ELF-1 (cell line): Measurements from ENCODE around the gene GRK5.
"Not testable (repeated sequence)": the region's sequence is repeated elsewhere in the genome, so short reads cannot be mapped to it uniquely, and the experiment has no call there.

Source experiments
- DNase-seq: peaks from one replicate; pipeline ENCODE4 v3.0.0-alpha.2; 2016; ENCODE audit warnings: low read depth, low spot score

The GRK5 gene

DNA sequence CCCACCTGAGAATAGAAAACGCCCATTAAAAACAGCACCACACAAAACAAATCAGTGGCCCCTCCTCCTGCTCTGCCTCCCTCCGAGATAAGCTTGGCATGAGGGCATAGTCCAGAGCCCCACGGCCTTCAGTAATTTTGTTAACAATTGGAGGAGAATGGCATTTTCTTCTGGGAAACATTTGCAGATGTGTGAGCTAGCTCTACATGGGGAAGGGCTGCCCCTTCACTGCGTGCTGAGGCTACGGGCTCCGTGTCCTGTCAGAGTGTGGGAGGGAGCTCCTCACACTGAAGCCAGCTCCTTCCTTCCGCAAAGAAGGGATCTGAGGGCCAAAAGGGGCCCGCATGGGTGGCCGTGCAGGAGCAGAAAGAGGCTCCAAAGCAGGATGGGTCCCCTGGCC, 15.2 kb downstream of the GRK5 start:
- DNase-seq = no peak

DNA sequence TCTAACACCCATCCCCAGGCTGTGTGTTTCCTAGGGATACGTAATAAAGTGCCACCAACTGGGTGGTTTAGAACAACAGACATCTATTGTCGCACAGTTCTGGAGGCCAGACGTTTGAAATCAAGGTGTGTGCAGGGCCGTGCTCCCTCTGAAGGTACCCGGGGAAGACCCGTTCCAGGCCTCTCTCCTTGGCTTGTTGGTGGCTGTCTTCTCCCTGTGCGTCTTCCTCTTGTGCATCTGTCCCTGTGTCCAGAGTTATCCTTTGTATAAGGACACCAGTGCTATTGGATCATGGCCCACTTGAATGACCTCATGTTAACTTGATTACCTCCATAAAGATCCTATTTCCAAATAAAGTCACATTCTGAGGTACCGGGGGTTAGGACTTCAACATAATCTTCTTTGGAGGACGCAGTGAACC, 15.6 kb downstream of the GRK5 start:
- DNase-seq = no peak

DNA sequence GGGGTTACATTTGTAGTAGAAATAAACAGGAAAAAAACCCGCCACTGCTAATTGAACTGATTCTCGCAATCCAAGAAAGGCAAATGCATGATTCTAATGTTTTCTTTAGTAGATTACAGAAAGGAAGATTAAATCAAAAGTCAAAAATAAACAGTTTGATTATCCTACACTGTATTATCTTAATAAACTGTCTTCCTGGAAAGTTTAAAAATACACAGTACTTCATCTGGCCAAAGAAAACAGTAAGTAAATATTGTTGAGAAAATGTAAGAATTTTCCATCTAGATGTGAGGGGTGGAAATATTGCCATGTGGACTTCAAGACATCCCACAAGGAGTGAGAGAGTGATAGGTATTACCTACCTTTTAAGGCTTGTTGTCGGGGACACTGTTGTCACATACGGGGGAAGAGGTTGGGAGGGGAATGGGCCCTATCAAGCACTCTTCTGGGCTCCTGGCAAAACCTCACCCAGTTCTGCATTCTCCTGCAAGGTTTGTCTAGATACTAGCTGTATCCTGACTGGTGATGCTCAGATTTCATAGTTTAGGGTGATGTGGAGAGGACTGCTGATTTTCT, 17.8 kb downstream of the GRK5 start:
- DNase-seq = no peak

DNA sequence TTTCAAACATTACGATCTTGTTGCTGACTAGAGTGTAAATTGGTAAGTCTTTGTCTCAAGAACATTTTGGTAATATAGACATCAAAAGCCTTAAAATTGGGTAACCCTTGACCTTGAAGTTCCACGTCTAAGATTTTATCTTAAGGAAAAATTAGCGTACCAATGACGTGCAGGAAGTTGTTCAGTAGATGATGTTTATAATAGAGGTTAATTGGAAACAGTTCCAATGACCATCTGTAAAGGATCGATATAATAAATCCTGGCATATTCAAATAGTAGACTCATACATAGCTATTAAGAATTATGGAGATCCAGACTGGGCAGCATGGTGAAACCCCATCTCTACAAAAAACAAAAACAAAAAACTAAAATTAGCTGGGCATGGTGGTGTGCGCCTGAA, 20.5 kb downstream of the GRK5 start:
- no peak for DNase-seq

DNA sequence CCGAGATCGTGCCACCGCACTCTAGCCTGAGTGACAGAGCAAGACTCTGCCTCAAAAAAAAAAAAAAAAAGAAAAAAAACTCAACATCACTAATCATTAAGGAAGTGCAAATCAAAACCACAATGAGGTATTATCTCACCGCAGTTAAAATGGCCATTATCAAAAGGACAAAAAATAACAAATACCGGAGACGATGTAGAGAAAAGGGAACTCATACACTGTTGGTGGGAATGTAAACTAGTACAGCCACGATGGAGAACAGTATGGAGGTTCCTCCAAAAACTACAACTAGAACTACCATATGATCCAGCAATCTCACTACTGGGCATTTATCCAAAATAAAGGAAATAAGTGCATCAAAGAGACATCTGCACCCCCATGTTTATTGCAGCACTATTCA, 24.3 kb downstream of the GRK5 start:
- no peak for DNase-seq

DNA sequence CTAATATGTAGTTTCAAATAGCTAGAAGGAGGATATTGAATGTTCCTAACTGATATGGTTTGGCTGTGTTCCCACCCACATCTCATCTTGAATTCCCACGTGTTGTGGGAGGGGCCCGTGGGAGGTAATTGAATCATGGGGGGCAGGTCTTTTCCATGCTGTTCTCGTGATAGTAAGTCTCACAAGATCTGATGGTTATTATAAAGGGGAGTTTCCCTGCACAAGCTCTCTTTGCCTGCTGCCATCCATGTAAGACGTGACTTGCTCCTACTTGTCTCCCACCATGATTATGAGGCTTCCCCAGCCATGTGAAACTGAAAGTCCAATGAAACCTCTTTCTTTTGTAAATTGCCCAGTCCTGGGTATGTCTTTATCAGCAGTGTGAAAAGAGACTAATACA, 25.1 kb downstream of the GRK5 start:
- DNase-seq = not testable (repeated sequence)

DNA sequence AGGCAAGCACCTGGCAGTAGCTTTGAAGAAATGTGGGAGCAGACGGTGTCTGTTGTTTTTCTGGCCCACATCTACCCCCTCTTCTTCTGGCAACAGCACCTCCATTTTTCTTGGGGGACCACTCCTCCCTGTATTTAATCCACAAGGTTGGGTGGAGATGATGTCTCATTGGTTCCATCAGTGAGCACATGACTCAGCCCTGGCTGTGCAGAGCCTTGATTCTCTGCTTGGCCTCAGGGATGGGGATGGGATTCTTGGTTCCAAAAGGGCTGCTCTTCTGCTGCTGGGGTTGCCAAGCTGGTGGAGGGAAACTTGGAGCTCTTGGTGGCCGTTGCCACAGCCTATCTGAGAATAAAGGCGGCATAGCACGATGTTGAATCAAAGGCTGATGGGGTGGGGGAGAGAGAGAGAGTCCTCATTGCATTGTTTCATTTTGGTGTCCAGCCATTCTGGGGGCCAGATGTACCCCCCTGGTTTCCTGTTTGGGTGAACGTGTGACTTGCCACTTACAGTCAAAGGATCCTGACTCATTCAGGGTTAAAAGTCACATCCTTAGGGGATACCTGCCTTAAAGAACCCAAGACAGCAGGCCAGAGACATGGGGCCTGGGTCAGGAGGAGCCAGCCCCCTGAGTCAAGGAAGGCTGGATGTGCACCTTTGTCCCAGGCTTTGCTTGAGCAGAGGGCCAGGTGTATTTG, 25.9 kb downstream of the GRK5 start:
- no peak for DNase-seq

DNA sequence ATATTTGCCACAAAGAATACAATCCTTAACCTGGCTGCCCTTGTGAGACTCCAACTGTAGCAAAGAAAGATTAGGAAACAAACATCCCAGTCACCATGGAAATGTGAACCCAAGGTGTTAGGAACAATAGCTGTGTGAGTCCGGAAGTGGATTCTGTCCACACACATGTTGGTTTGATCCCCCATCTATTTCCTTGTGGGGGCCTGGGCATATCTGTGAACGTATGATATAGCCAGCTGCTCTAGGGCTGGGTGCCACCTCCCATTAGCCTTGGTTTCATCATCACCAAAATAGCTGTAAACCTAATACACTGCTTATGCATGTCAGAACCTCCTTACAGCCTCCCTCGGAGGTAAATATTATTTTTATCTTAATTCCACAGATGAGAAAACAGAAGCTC, 26.4 kb downstream of the GRK5 start:
- DNase-seq = no peak

DNA sequence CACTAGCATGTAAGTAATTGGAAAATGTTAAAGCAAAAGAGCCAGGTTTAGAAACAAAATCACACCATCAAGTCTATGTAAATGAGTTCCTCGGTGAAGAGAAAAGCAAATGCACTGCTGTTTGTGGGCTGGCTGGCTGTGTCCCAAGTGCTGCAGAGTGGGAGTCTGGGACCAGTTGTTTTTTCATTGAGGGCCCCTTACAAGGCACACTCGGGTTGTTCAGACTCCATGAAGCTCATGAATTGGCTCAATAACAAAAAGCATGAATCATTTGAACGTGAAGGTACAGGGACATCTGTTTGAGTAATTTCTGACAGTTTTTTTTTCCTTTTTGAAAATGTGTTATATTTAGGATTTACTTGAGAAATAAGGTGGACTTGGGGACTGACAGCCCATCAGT, 28.0 kb downstream of the GRK5 start:
- no peak for DNase-seq

DNA sequence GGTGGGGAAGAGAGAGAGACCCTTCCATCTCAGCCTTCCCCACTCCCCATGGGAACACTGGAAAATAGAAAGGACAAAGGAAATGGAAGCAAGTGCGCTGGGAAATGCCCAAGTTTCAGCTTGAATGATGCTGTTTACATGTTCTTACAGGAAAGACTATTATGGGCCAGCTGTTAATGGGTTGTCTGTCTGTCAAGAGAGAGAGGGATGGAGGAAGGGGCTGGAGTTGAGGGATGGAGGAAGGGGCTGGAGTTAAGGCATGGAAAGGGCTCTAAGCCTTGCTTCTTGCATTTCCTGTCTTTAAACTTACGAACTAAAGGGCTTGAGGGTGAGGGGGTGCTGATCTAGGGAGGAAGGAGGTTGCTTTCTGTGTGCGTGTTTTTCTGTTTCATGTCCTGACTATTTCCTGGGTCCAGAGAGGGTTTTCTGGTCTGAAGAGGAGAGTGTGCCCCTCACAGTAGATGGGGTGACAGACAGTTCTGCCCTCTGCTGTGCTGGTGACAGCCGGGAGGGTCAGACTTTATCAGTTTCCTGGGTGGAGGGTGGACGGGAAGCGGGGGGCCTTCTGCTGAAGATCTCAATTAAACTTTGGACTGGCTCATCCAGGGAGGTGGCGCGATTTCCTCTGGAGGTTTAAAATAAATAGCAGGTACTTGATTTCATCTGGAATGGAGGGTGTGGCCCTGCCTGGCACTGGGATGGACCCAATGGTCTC, 30.5 kb downstream of the GRK5 start:
- no peak for DNase-seq

DNA sequence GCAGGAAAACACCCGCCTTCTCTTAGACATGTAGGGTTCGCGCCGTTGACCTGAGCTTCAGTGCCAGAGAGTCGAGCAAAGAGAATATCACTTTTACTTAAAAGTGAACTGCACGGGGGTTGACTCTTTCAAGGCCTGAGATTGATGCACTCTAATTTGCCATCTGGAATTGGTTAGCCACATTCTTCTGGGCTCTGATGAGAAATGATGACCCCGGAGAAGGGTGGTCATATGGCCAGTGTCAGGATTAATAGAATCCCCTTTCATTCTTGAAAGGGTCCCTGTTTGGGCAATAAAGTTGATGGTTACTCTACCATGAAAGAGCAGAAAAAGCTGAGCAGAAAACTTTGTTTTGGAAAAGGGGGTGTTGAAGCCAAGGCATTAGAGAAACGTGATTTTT, 31.2 kb downstream of the GRK5 start:
- DNase-seq = no peak

DNA sequence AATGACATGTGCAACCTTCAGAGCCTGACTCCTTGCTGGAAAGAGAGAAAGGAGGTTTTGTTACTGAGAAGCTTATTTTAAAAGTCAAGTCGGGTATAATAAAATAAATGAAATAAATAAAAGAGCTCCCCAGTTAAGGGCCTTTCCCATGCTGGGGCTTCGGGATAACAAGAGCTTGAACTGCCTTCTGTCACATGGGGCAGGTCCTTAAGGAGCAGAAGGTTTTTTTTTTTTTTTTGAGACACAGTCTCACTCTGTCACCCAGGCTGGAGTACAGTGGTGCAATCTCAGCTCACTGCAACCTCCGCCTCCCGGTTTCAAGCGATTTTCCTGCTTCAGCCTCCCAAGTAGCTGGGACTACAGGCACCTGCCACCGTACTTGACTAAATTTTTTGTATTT, 31.6 kb downstream of the GRK5 start:
- not testable (repeated sequence) for DNase-seq

DNA sequence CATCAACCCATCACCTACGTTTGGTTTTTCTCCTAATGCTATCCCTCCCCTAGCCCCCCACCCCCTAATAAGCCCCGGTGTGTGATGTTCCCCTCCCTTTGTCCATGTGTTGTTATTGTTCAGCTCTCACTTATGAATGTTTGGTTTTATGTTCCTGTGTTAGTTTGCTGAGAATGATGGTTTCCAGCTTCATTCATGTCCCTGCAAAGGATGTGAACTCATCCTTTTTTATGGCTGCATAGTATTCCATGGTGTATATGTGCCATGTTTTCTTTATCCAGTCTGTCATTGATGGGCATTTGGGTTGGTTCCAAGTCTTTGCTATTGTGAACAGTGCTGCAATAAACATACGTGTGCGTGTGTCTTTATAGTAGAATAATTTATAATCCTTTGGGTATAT, 32.3 kb downstream of the GRK5 start:
- DNase-seq = not testable (repeated sequence)

DNA sequence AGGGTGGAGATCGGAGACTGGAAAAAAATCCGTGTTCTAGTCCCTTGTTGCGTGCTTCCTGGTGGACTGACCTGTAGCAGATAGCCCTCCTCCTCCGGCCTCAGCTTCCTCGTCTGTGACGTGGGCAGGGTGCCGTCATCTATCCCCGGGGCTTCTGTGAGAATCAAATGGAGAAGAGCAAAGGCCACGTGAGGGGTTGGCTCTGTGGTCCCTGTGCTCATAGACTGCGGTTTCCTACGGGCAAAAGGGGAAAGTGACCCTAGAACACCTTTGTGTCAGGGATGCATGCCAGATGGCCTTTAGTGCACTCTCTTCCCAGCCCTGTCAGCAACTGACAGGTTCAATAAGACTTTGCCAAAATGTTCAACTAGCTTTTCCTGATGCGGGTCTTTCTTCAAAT, 33.7 kb downstream of the GRK5 start:
- DNase-seq = no peak

DNA sequence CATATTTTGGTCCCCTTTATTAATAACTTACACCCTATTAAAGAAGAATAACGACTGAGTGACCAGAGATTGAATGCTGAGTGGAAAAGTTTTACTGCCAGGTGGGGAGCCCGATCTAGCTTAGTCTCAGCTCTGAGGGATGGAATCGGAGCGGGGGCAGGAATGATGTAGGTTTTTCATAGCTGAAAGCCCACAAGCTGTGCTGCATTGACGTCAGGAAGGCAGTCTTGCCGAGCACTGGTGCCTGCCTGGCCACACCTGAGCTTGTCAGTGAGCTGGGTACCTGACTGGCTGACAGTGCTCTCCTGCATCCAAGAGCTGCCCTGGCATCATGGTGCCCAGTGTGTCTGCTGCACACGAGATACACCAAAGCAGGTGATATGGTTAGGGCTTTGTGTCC, 34.8 kb downstream of the GRK5 start:
- no peak for DNase-seq

DNA sequence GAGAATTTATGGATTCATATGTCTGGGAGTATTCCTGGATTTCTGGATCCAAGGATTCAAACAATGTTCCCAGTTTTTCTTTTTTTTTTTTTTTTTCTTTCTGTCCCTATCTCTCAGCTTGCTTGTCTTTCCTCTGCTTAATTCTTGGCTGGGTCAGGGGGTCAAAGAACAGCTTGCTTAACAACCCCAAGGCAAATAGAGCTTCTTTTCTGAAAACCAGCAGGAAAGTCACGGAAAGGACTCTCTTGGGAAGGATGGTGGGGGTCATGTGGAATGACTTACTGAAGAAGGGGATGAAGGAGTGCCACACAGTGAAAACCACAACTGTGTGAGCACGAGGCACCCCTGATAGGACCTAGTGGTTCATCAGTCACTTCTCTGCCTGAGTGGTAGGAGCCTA, 36.1 kb downstream of the GRK5 start:
- no peak for DNase-seq

DNA sequence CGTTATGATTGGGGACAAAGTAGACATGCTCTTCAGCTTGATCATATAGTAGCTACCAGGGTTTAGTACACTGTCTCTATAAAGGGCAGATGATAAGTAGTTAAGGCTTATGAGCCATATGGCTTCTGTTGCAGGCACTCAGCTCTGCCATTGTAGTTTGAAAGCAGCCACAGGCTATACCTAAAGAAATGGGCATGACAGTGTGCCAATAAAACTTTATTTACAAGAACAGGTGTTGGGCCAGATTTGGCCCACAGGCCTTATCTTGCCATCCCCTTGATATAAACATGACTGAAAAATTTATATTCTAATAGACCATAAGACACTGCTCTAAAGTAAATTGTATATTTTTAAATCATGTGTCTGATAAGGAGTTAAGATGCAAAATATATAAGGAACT, 36.6 kb downstream of the GRK5 start:
- DNase-seq = no peak

DNA sequence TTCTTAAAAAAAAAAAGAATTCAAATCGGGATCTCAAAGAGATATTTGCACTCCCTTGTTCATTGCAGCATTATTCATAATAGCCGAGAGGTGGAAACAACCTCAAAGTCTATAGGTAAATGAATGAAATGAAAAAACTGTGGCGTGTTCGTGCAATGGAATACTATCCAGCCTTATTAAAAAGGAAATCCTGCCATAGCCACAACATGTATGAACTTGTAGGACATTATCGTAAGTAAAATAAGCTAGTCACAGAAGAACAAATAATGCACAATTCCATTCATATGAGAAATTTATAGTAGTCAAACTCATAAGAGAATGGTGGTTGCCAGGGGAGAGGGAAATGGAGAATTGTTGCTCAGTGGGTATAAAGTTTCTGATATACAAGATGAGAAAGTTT, 37.9 kb downstream of the GRK5 start:
- no peak for DNase-seq

DNA sequence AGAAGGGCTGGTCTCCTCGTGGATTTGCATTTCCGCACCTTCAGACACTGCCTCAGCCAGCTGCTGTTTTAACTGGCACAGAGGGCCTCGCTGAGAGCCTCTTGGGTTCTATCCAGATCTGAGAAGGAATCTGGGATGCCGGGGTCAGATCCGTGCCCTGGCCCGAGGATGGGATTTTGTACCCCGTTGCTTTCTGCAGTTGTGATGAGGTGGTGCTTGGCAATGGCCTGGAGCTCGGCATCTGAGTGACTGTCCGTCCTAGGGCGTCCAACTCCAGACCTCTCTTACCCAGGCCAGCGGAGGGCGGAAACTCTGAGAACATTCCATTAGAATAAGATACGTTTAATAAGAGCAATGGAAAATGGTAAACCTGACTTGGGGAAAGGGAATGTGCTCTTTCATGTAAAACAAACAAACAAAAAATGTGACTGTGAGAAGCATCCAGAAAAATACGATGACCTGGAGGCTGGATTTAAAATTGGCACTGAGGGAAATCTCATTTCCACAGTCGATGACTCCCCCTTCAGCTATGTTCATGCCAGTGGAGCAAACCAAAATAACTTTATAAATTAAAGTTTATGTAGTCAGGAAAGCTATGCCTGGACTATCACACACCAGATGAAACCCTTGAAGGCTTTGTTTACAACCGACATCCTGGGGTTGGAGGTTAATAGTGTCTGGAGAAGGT, 39.6 kb downstream of the GRK5 start:
- DNase-seq = no peak

DNA sequence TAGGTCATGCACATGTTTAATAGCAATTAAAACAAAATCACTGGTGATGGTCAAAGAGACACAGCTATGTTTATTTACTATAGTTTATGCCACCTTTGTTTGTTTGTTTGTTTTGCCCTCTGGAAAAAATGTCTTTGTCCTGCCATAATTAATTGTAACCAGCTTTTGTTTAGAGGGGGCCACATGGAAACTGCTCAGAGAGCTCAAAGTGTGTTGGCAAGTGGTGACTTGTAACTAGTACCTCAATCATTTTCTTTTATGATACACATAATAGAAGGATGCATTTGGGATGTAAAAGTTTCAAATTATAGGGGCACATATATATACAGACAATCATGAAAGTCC, 40.2 kb downstream of the GRK5 start:
- DNase-seq = no peak

DNA sequence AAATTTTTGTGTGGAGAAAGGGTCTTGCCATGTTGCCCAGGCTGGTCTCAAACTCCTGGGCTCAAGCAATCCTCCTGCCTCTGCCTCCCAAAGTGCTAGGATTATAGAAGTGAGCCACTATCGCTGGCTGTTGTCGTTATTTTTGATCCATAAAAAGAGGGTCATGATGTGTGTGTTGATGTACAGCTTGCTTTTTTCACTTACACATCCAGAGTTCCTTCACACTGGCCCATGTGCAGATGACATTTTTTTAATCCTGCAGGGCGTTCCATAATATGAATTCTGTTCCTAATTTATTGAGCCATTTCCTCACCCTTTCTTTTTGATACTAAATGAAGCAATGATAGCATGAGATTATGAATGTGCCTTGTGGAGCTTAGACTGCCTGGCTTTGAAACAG, 40.8 kb downstream of the GRK5 start:
- no peak for DNase-seq

DNA sequence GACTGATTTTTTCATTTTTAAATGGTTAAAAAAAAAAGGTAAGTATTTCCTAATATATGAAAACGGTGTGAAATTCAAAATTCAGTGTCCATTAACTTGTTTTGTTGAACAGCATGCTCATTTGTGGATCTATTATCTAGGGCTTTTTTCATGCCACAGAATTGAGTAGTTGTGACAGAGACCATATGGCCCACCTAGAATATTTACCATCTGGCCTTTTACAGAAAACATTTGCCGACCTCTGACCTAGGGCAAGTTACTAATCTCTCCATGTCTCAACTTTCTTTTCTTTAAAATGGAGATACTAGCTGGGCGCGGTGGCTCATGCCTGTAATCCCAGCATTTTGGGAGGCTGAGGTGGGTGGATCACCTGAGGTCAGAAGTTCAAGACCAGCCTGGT, 41.3 kb downstream of the GRK5 start:
- no peak for DNase-seq
